ENCODE results near the gene NMT1.

Gene NMT1

DNA sequence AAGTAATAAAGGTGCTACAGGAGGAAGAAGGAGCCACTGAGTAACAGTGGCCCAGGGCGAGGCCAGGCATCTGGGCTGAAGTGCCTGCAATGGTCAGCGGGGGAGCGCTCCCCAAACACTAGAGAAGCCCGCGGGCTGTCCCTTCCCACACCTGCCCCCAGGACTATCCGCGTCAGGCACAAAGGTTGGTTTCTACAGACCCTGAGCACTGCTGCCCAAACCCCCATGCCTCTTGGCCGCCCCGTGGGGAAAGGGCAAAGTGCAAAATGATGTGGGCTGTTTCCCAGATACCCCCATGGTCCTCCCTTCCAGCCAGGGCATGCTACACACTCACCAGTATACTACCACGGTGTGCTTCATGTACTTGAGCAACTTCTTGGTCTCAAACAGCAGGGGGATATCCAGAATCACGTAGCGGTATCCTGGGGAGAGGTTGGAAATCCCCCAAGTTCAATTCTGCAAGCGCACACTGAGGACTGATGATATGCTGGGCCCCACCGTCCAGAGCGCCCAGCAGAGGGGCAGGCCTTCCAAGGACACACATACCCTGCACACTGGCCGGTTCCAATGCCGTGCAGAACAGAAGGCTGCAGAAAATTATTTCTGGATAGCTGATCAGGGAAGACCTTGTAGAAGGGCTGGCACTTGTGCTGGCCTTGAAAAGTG lies 31.2 kb upstream of the NMT1 start:
- H3K27ac ChIP-seq = no peak overlapping the region
- no peak overlapping the region for H2AFZ ChIP-seq
- no peak overlapping the region for H3K4me3 ChIP-seq (ENCODE audit: low read depth, low read length)
- no peaks in the 10 kb centered on the region for H3K27me3 ChIP-seq (ENCODE audit: control insufficient read depth, insufficient read depth, low read length)
- H3K36me3 ChIP-seq (ENCODE audit: control insufficient read depth, insufficient read depth, low read length) = no peaks in the 10 kb centered on the region
- H3K9ac ChIP-seq = no peak overlapping the region
- no peak for TF ChIP-seq CTCF (IDR thresholded peaks at IDR 0.05)
- H3K4me1 ChIP-seq = no peaks in the 10 kb centered on the region
- H3K4me2 ChIP-seq (ENCODE audit: low read length) = no peak overlapping the region
- H3K79me2 ChIP-seq = no peaks in the 10 kb centered on the region
- no peaks in the 10 kb centered on the region for H3K9me3 ChIP-seq (ENCODE audit: control insufficient read depth, low read length)

GRCh38 chr17:45030733-45031132 lies 30.4 kb upstream of the NMT1 start:
- Histone ChIP-seq H3K4me1 (no peaks in the 10 kb centered on the region), H3K4me2 (ENCODE audit: low read length) (no peak overlapping the region), H3K36me3 (ENCODE audit: control insufficient read depth, insufficient read depth, low read length) (no peaks in the 10 kb centered on the region), H3K9ac (no peak overlapping the region), H3K27me3 (ENCODE audit: control insufficient read depth, insufficient read depth, low read length) (no peaks in the 10 kb centered on the region), H3K9me3 (ENCODE audit: control insufficient read depth, low read length) (no peaks in the 10 kb centered on the region), H3K79me2 (peaks cover 2% of the 10 kb centered on the region), H3K27ac (no peak overlapping the region), H2AFZ (no peak overlapping the region), H3K4me3 (ENCODE audit: low read depth, low read length) (no peak overlapping the region)
- TF ChIP-seq CTCF (IDR thresholded peaks at IDR 0.05) = no peak

DNA sequence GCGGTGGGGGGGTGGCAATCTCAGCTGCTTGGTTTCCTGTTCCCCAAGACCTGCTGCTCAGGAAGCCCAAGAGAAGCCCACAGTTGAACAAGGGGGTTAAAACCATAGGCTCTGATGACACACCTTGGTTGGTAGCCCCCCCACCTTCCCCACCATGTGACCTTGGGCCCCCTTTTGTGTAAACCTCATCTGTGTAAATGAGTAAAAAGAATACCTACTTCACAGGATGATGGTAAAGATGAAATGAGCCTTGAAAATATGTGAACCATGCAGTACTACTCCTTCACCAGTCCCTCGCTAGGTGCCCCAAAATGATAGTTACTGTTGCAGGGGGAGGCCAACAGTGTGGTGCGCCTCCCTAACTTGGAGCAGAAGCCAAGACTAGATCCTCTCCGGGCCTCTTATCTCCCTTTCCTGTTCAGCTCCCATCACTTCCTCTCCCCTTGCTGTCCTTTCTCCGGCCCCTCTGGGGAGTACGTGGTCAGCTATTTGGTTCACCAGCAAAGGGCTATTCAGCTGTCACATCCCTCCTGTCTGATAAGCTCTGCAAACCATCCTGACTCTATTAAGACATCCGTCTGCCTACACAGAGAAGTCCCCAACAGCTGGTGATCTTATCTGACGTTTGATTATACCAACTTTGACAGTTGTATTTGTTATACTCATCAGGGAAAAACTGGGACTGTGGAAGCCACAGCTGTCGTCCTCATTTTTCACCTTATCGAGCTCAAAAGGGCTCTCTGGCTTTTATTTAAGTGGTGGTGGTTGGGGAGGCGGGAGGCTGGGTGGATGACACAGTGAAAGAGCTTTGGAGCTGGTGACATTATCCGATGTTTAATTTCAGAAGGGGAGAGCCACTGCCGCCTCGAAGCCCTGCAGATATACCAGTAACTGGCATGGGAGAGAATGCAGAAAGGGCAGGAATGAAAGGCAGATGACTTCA lies 29.6 kb upstream of the NMT1 start:
- Histone ChIP-seq H3K27ac (no peak overlapping the region), H3K9ac (no peak overlapping the region)

DNA sequence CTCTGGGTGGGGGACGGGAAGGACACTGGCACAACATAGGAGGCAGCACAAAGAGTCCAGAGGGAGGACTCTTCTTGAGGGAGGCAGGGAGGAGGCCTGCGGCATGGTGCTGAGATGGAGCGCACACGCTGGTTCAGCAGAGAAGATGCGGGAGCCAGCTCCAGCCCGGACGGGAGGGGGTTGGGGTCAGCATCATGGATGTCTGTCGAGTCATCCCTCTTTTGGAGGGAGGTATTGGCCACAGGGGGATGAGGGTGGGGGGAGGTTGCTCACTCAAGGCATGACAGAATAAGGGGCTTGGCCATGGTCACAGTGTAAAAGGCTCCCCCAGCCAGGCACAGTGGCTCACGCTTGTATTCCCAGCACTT lies 29.0 kb upstream of the NMT1 start:
- Histone ChIP-seq H3K9ac (no peak overlapping the region), H2AFZ (no peak overlapping the region), H3K4me2 (ENCODE audit: low read length) (no peak overlapping the region), H3K4me3 (ENCODE audit: low read depth, low read length) (no peak overlapping the region), H3K79me2 (peaks cover 3% of the 10 kb centered on the region), H3K27me3 (ENCODE audit: control insufficient read depth, insufficient read depth, low read length) (no peaks in the 10 kb centered on the region), H3K36me3 (ENCODE audit: control insufficient read depth, insufficient read depth, low read length) (no peaks in the 10 kb centered on the region), H3K27ac (no peak overlapping the region), H3K4me1 (no peaks in the 10 kb centered on the region), H3K9me3 (ENCODE audit: control insufficient read depth, low read length) (no peaks in the 10 kb centered on the region)
- no peak for TF ChIP-seq CTCF (IDR thresholded peaks at IDR 0.05)

More for the DNA sequence above, 29.6 kb upstream of the NMT1 start:
- Histone ChIP-seq H3K4me3 (ENCODE audit: low read depth, low read length) (no peak overlapping the region), H3K4me1 (no peaks in the 10 kb centered on the region), H3K4me2 (ENCODE audit: low read length) (no peak overlapping the region), H3K79me2 (peaks cover 3% of the 10 kb centered on the region), H3K27me3 (ENCODE audit: control insufficient read depth, insufficient read depth, low read length) (no peaks in the 10 kb centered on the region), H3K36me3 (ENCODE audit: control insufficient read depth, insufficient read depth, low read length) (no peaks in the 10 kb centered on the region), H2AFZ (no peak overlapping the region), H3K9me3 (ENCODE audit: control insufficient read depth, low read length) (no peaks in the 10 kb centered on the region)
- no peak for TF ChIP-seq CTCF (IDR thresholded peaks at IDR 0.05)

All from parathyroid adenoma (tissue), 2 donors.